NOMO-1 treated with dmso at 0.1 percent for 144 hours (cell line): ENCODE data around the gene AKAP12.

ENCODE experiments used
- DNase-seq: peaks from one replicate; lab custom pipeline; 2025; ENCODE audit not compliant: unreplicated experiment; lab: John Stamatoyannopoulos, UW

The AKAP12 gene

GRCh38 chr6:151403919-151404308, 164.1 kb downstream of the AKAP12 start:
- no peak for DNase-seq
